Measurements from ENCODE around the gene CCDC183.

GRCh38 chr9:136815422-136815782 lies 19.3 kb downstream of the CCDC183 start:
- TF ChIP-seq, protein P1, sequence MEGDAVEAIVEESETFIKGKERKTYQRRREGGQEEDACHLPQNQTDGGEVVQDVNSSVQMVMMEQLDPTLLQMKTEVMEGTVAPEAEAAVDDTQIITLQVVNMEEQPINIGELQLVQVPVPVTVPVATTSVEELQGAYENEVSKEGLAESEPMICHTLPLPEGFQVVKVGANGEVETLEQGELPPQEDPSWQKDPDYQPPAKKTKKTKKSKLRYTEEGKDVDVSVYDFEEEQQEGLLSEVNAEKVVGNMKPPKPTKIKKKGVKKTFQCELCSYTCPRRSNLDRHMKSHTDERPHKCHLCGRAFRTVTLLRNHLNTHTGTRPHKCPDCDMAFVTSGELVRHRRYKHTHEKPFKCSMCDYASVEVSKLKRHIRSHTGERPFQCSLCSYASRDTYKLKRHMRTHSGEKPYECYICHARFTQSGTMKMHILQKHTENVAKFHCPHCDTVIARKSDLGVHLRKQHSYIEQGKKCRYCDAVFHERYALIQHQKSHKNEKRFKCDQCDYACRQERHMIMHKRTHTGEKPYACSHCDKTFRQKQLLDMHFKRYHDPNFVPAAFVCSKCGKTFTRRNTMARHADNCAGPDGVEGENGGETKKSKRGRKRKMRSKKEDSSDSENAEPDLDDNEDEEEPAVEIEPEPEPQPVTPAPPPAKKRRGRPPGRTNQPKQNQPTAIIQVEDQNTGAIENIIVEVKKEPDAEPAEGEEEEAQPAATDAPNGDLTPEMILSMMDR (IDR thresholded peaks at IDR 0.05): no peak
- TF ChIP-seq POLR2A (IDR thresholded peaks at IDR 0.05): no peak

Measured in body of pancreas (tissue), 4 donors.